Liver (tissue), 9 donors: Measurements from ENCODE around the gene SIK3. TPM values are rescaled to one million over a fixed set of nuclear protein-coding genes. Genes with fewer than 3 reads are reported as not detected.

Experiments used
- DNase-seq: peaks from one replicate; pipeline ENCODE4 v3.0.0-alpha.2; 2017; ENCODE audit warnings: low spot score
- H3K27ac ChIP-seq, 2 donors: one replicate each; pipeline ENCODE4 v1.7.0; 2013; ENCODE audit warnings: inconsistent platforms in 2 of 2, low read length in 2 of 2, control low read depth in 1 of 2, low read depth in 1 of 2, mild to moderate bottlenecking in 1 of 2
- H3K27me3 ChIP-seq, 4 donors: one replicate each; pipeline versions ENCODE4 v1.6.1 to v1.7.0; 2013; ENCODE audit warnings: low read length in 3 of 4, inconsistent platforms in 1 of 4, mild to moderate bottlenecking in 1 of 4, moderate library complexity in 1 of 4; ENCODE audit not compliant: control insufficient read depth in 4 of 4, insufficient read depth in 4 of 4
- H3K36me3 ChIP-seq, 4 donors: one replicate each; pipeline versions ENCODE4 v1.6.1 to v1.7.0; 2013; ENCODE audit warnings: low read length in 3 of 4, mild to moderate bottlenecking in 3 of 4, low read depth in 1 of 4, moderate library complexity in 1 of 4; ENCODE audit not compliant: control insufficient read depth in 4 of 4, insufficient read depth in 3 of 4
- H3K4me1 ChIP-seq, 4 donors: one replicate each; pipeline versions ENCODE4 v1.6.1 to v1.7.0; 2013; ENCODE audit warnings: low read length in 3 of 4, mild to moderate bottlenecking in 3 of 4, moderate library complexity in 1 of 4; ENCODE audit not compliant: control insufficient read depth in 4 of 4, insufficient read depth in 4 of 4
- H3K4me3 ChIP-seq, 3 donors: one replicate each; pipeline versions ENCODE4 v1.6.1 to v1.7.0; 2013; ENCODE audit warnings: low read length in 3 of 3, control low read depth in 1 of 3, low read depth in 1 of 3, mild to moderate bottlenecking in 1 of 3
- H3K9ac ChIP-seq, 2 donors: one replicate each; pipeline ENCODE4 v1.7.0; 2013; ENCODE audit warnings: low read length in 2 of 2, mild to moderate bottlenecking in 2 of 2, moderate library complexity in 2 of 2, control low read depth in 1 of 2, low read depth in 1 of 2
- H3K9me3 ChIP-seq, 4 donors: one replicate each; pipeline versions ENCODE4 v1.6.1 to v1.7.0; 2013; ENCODE audit warnings: low read length in 3 of 4; ENCODE audit not compliant: control insufficient read depth in 4 of 4
- EGR1 ChIP-seq, 2 donors: IDR thresholded peaks; 2 replicates each; pipeline ENCODE4 v1.6.1; 2016 to 2018; ENCODE audit warnings: antibody characterized with exemption in 2 of 2, low read depth in 2 of 2
- FOXA1 ChIP-seq: IDR thresholded peaks from 2 replicates; pipeline ENCODE4 v1.6.1; 2016; ENCODE audit warnings: antibody characterized with exemption
- FOXA2 ChIP-seq: IDR thresholded peaks from 2 replicates; pipeline ENCODE4 v1.6.1; 2016; ENCODE audit warnings: antibody characterized with exemption
- GABPA ChIP-seq, 2 donors: IDR thresholded peaks in 1 of 2; conservative IDR thresholded peaks in 1 of 2; 2 replicates each; pipeline ENCODE4 v1.6.1; 2016; ENCODE audit warnings: antibody characterized with exemption in 2 of 2, mild to moderate bottlenecking in 1 of 2, moderate library complexity in 1 of 2
- HNF4A ChIP-seq, 2 donors: conservative IDR thresholded peaks; 2 replicates each; pipeline ENCODE4 v1.6.1; 2016; ENCODE audit warnings: antibody characterized with exemption in 2 of 2, mild to moderate bottlenecking in 2 of 2
- HNF4G ChIP-seq: IDR thresholded peaks from 2 replicates; pipeline ENCODE4 v1.6.1; 2016; ENCODE audit warnings: antibody characterized with exemption
- JUND ChIP-seq, 2 donors: IDR thresholded peaks; 2 replicates each; pipeline ENCODE4 v1.6.1; 2016; ENCODE audit warnings: antibody characterized with exemption in 2 of 2
- NR2F2 ChIP-seq: IDR thresholded peaks from 2 replicates; pipeline ENCODE4 v1.6.1; 2016; ENCODE audit warnings: antibody characterized with exemption
- RAD21 ChIP-seq, 2 donors: IDR thresholded peaks; 2 replicates each; pipeline ENCODE4 v1.6.1; 2016; ENCODE audit warnings: antibody characterized with exemption in 2 of 2, mild to moderate bottlenecking in 2 of 2
- RXRA ChIP-seq, 2 donors: IDR thresholded peaks; 2 replicates each; pipeline ENCODE4 v1.6.1; 2017 to 2018; ENCODE audit warnings: antibody characterized with exemption in 2 of 2, mild to moderate bottlenecking in 1 of 2
- SP1 ChIP-seq: IDR thresholded peaks from 2 replicates; pipeline ENCODE4 v1.6.1; 2018; ENCODE audit warnings: antibody characterized with exemption, mild to moderate bottlenecking
- TAF1 ChIP-seq: conservative IDR thresholded peaks from 2 replicates; pipeline ENCODE4 v1.6.1; 2016; ENCODE audit warnings: antibody characterized with exemption, mild to moderate bottlenecking
- YY1 ChIP-seq: IDR thresholded peaks from 2 replicates; pipeline ENCODE4 v1.6.1; 2016; ENCODE audit warnings: antibody characterized with exemption, mild to moderate bottlenecking
- WGBS: extraction: QIAGEN DNeasy Blood & Tissue Kit; methylation state at CpG from one replicate; pipeline ENCODE4 v1.1.7; 2013; 5-methylcytosine and 5-hydroxymethylcytosine counted together
- polyA plus RNA-seq, 2 donors: library from polyadenylated mRNA; stranded (reverse) in 1 of 2; unstranded in 1 of 2; fragments of 200-250 nt in 1 of 2; fragments of >200 nt in 1 of 2; fragmentation: Nextera tagmentation in 1 of 2; extraction: Ambion mirVana in 1 of 2; gene quantifications; one replicate each; pipeline versions ENCODE4 v1.2.1 to v1.2.3, GENCODE V29; 2013 to 2015
- total RNA-seq, 2 donors: library from RNA; depleted of rRNA; stranded (reverse); fragments of >200 nt; gene quantifications; one replicate each; pipeline ENCODE4 v1.2.3, GENCODE V29; 2014
- TF ChIP-seq, protein P1 (sequence below): IDR thresholded peaks from 2 replicates; pipeline ENCODE4 v1.6.1; 2016; ENCODE audit warnings: antibody characterized with exemption
- TF ChIP-seq, protein P2 (sequence below): IDR thresholded peaks from 2 replicates; pipeline ENCODE4 v1.6.1; 2016; ENCODE audit warnings: antibody characterized with exemption, mild to moderate bottlenecking
- TF ChIP-seq, protein P3 (sequence below): IDR thresholded peaks from 2 replicates; pipeline ENCODE4 v1.6.1; 2016; ENCODE audit warnings: antibody characterized with exemption
- TF ChIP-seq, protein P4 (sequence below): IDR thresholded peaks from 2 replicates; pipeline ENCODE4 v1.6.1; 2016; ENCODE audit warnings: antibody characterized with exemption
- TF ChIP-seq, protein P5 (sequence below): fragments of 150-350 bp; IDR thresholded peaks from 2 replicates; pipeline ENCODE4 v1.5.1; 2017; ENCODE audit warnings: improper control_type of control experiment, low read depth, low read length; ENCODE audit not compliant: missing input control
- donor health status: healthy.
- donor health status: healthy.
- donor health status: healthy.
- donor health status: healthy.
- donor health status: healthy.

SIK3 gene
- total and polyA plus RNA-seq, 4 donors = 6.9 to 52.4 (median 14.4) TPM

DNA sequence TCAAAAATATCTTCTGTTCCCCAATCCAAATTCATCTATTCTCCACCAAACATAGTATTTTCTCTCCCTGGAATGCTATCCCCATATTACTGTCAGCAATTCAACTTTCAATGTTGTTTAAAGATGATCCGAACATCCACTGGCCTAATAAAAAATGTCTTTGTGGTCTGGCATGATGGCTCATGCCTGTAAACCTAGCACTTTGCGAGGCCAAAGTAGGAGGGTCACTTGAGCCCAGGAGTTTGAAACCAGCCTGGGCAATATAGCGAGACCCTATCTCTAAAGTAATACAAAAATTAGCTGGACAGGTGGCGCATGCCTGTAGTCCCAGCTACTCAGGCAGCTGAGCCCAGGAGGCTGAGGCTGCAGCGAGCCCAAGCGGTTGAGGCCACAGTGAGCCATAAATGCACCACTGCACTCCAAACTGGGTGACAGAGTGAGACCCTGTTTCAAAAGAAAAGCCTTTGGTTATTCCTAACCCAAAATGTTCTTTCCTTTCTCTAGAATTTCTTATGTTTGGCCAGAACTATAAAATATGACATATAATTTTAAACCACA, 29.8 kb downstream of the SIK3 start:
- no peak for DNase-seq
- Histone ChIP-seq H3K9ac (no peak overlapping the region), H3K9me3 (no peaks in the 10 kb centered on the region), H3K4me3 (no peak overlapping the region), H3K36me3 (no peaks in the 10 kb centered on the region), H3K27ac (no peak overlapping the region), H3K4me1 (peaks cover 14 to 54% (median 40%) of the 10 kb centered on the region in 4 donors), H3K27me3 (no peaks in the 10 kb centered on the region)
- no peak for TF ChIP-seq NR2F2
- no peak for TF ChIP-seq RXRA (IDR thresholded peaks at IDR 0.05)
- no peak for TF ChIP-seq HNF4A (conservative IDR thresholded peaks at IDR 0.05)
- TF ChIP-seq, protein P1, sequence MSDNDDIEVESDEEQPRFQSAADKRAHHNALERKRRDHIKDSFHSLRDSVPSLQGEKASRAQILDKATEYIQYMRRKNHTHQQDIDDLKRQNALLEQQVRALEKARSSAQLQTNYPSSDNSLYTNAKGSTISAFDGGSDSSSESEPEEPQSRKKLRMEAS = no peak
- no peak for TF ChIP-seq YY1
- no peak for TF ChIP-seq EGR1 (IDR thresholded peaks at IDR 0.05; ENCODE audit: low read depth in 2 of 2)
- TF ChIP-seq, protein P2, sequence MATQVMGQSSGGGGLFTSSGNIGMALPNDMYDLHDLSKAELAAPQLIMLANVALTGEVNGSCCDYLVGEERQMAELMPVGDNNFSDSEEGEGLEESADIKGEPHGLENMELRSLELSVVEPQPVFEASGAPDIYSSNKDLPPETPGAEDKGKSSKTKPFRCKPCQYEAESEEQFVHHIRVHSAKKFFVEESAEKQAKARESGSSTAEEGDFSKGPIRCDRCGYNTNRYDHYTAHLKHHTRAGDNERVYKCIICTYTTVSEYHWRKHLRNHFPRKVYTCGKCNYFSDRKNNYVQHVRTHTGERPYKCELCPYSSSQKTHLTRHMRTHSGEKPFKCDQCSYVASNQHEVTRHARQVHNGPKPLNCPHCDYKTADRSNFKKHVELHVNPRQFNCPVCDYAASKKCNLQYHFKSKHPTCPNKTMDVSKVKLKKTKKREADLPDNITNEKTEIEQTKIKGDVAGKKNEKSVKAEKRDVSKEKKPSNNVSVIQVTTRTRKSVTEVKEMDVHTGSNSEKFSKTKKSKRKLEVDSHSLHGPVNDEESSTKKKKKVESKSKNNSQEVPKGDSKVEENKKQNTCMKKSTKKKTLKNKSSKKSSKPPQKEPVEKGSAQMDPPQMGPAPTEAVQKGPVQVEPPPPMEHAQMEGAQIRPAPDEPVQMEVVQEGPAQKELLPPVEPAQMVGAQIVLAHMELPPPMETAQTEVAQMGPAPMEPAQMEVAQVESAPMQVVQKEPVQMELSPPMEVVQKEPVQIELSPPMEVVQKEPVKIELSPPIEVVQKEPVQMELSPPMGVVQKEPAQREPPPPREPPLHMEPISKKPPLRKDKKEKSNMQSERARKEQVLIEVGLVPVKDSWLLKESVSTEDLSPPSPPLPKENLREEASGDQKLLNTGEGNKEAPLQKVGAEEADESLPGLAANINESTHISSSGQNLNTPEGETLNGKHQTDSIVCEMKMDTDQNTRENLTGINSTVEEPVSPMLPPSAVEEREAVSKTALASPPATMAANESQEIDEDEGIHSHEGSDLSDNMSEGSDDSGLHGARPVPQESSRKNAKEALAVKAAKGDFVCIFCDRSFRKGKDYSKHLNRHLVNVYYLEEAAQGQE = no peak
- TF ChIP-seq FOXA1 = no peak
- TF ChIP-seq, protein P3, sequence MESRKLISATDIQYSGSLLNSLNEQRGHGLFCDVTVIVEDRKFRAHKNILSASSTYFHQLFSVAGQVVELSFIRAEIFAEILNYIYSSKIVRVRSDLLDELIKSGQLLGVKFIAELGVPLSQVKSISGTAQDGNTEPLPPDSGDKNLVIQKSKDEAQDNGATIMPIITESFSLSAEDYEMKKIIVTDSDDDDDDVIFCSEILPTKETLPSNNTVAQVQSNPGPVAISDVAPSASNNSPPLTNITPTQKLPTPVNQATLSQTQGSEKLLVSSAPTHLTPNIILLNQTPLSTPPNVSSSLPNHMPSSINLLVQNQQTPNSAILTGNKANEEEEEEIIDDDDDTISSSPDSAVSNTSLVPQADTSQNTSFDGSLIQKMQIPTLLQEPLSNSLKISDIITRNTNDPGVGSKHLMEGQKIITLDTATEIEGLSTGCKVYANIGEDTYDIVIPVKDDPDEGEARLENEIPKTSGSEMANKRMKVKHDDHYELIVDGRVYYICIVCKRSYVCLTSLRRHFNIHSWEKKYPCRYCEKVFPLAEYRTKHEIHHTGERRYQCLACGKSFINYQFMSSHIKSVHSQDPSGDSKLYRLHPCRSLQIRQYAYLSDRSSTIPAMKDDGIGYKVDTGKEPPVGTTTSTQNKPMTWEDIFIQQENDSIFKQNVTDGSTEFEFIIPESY = no peak
- TF ChIP-seq, protein P4, sequence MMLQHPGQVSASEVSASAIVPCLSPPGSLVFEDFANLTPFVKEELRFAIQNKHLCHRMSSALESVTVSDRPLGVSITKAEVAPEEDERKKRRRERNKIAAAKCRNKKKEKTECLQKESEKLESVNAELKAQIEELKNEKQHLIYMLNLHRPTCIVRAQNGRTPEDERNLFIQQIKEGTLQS = no peak
- no peak for TF ChIP-seq HNF4G
- TF ChIP-seq RAD21 (IDR thresholded peaks at IDR 0.05) = no peak
- TF ChIP-seq JUND (IDR thresholded peaks at IDR 0.05) = no peak
- TF ChIP-seq GABPA (IDR thresholded peaks at IDR 0.05 in 1 of 2, conservative IDR thresholded peaks at IDR 0.05 in 1 of 2) = no peak
- no peak for TF ChIP-seq TAF1
- TF ChIP-seq SP1 = no peak
- TF ChIP-seq FOXA2 = no peak
- TF ChIP-seq, protein P5, sequence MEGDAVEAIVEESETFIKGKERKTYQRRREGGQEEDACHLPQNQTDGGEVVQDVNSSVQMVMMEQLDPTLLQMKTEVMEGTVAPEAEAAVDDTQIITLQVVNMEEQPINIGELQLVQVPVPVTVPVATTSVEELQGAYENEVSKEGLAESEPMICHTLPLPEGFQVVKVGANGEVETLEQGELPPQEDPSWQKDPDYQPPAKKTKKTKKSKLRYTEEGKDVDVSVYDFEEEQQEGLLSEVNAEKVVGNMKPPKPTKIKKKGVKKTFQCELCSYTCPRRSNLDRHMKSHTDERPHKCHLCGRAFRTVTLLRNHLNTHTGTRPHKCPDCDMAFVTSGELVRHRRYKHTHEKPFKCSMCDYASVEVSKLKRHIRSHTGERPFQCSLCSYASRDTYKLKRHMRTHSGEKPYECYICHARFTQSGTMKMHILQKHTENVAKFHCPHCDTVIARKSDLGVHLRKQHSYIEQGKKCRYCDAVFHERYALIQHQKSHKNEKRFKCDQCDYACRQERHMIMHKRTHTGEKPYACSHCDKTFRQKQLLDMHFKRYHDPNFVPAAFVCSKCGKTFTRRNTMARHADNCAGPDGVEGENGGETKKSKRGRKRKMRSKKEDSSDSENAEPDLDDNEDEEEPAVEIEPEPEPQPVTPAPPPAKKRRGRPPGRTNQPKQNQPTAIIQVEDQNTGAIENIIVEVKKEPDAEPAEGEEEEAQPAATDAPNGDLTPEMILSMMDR = no peak
- 96% methylated on average over 6 of the region's 6 CpGs for WGBS
